Fibroblast of mammary gland (primary cell): ENCODE data around the gene SLC37A3.
A peak's percentile ranks its signal among the peaks of the same experiment; 100 is the strongest.

Experiments used
- DNase-seq: peaks from one replicate; pipeline ENCODE4 v3.0.0-alpha.2; 2010; ENCODE audit warnings: low read depth
- H3K4me3 ChIP-seq: 2 replicates; pipeline ENCODE4 v1.5.1; 2011; ENCODE audit warnings: low read depth, mild to moderate bottlenecking, low read length, moderate library complexity; ENCODE audit not compliant: control insufficient read depth
- TF ChIP-seq, protein P1 (sequence below): conservative IDR thresholded peaks from 2 replicates; pipeline ENCODE4 v1.5.1; 2011; ENCODE audit warnings: low read depth, low read length, inconsistent platforms; ENCODE audit not compliant: control insufficient read depth, insufficient read depth

SLC37A3 gene

DNA sequence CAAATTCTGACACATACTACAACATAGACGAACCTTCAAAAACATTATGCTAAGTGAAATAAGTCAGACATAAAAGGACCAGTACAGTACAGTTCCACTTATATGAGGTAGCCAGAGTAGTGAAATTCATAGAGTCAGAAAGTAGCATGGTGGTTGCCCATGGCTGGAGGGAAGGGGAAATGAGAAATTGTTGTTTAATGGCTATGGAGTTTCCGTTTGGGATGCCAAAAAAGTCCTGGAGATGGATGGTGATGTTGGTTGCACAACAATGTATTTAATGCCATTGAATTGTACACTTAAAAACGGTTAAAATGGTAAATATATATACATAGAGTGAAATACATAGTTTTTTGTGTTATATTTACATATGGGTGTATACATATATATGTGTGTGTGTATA lies 2.1 kb upstream of the SLC37A3 start:
- TF ChIP-seq, protein P1, sequence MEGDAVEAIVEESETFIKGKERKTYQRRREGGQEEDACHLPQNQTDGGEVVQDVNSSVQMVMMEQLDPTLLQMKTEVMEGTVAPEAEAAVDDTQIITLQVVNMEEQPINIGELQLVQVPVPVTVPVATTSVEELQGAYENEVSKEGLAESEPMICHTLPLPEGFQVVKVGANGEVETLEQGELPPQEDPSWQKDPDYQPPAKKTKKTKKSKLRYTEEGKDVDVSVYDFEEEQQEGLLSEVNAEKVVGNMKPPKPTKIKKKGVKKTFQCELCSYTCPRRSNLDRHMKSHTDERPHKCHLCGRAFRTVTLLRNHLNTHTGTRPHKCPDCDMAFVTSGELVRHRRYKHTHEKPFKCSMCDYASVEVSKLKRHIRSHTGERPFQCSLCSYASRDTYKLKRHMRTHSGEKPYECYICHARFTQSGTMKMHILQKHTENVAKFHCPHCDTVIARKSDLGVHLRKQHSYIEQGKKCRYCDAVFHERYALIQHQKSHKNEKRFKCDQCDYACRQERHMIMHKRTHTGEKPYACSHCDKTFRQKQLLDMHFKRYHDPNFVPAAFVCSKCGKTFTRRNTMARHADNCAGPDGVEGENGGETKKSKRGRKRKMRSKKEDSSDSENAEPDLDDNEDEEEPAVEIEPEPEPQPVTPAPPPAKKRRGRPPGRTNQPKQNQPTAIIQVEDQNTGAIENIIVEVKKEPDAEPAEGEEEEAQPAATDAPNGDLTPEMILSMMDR: no peak
- no peak for DNase-seq
- no peak overlapping the region for H3K4me3 ChIP-seq

DNA sequence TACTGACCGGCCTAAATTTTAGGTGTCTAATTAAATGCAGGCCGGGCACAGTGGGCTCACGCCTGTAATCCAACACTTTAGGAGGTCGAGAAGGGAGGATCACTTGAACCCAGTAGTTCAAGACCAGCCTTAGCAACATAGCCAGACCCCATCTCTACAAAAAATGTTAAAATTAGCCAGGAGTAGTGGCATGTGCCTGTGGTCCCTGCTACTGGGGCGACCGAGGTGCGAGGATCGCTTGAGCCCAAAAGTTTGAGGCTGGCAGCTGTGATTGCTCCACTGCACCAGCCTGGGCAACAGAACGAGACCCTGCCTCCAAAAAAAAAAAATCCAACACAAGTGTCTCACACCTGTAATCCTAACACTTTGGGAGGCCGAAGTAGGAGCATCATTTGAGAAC lies 491 bp upstream of the SLC37A3 start:
- DNase-seq: no peak
- H3K4me3 ChIP-seq: no peak overlapping the region

DNA sequence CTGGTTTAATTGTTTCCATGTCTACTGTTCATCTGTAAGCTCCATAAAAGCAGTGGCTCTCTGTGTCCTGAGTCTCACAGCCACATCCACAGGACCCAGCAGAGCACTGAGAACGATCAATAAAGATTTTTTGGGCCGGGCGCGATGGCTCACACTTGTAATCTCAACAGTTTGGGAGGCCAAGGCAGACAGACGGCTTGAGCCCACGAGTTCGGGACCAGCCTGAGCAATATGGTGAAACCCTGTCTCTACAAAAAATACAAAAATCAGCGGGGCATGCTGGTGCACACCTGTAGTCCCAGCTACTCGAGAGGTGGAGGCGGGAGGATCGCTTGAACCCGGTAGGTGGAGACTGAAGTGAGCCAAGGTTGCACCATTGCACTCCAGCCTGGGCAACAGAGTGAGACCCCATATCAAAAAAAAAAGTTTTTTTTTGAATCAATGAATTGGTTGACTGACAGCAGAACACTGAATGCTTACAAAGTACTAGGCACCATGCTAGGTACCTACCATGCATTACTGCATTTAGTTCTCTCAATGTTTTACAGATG lies 4.5 kb downstream of the SLC37A3 start:
- TF ChIP-seq, protein P1: no peak
- no peak overlapping the region for H3K4me3 ChIP-seq
- DNase-seq: no peak

More for the DNA sequence above, 491 bp upstream of the SLC37A3 start:
- TF ChIP-seq, protein P1: no peak

DNA sequence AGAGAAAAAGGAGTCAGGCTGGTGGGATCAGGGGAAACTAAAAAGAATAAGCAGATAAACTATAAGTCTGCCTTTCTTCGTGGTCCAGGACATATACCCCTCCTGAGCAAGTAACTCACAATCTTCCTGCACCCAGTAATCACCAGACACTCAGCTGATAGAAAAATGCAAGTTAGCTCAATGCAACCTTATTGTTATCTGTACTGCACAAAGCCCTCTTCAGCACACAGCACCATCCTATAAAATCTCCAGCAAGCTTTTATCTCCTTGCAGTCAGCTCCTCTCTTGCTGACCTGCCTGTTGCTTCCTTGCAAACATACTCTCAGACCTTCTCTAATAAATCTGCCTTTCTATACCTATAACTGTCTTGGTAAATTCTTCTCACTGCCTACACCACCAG lies 6.7 kb downstream of the SLC37A3 start:
- TF ChIP-seq, protein P1: no peak
- no peak overlapping the region for H3K4me3 ChIP-seq
- DNase-seq: no peak

DNA sequence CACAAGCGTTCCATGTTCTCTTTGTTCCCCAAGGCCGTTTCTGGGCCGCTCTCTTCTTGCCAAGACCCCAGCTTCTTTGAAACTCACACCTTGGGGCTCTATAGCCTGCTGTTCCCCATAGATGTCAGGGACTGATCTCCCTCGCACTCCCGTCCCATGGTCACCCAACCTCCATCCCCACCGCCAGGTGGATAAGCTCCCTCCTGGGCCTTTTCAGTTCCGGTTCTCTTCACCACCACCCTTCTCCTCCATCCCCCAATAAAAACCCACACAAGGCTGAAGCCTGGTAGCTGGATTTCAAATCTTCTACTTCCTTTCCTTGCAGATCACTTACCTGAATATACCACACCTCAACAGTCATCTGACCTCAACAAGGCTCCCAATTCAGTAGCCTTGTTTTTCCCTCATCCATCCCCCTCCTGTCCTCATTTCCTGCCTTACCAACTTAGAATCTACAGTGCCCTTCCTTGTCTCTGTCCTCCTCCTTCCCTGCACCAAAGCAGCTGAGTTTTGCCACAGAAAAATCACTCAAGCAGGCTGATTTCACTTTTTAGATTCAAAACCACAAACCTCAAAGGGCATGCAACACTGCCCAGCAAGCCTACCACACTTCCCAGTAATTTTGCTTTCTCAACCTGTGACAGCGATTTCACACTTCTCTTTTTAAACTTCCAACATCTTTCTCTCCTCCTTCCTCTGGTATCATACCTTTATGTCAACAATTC lies 7.7 kb downstream of the SLC37A3 start:
- peak; percentile 22 for DNase-seq
- H3K4me3 ChIP-seq: no peak overlapping the region
- TF ChIP-seq, protein P1: no peak

DNA sequence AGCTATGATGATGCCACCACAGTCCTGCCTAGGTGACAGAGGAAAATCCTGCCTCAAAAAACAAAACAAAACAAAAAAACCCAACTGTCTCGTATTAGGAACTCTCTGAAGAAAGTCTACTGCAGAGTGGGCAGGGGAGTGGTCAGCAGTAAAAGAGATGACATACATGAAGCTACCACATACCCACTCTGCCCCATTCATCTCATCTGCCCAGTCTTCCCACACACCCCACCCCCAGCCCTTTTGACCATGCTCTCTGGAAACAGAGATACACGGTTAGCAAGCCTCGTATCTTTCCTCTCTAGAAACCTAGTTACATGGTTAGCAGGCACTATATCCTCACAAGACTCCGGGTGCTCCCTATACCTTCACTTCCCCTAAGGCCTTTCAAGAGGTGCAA lies 8.3 kb downstream of the SLC37A3 start:
- DNase-seq: no peak
- H3K4me3 ChIP-seq: no peak overlapping the region
- TF ChIP-seq, protein P1: no peak
